NCI-H226 (cell line): ENCODE results near the gene NFAM1.

Source experiments
- DNase-seq: peaks from one replicate; pipeline ENCODE4 v3.0.0-alpha.2; 2015

The NFAM1 gene

GRCh38 chr22:42439021-42439567, 6.9 kb upstream of the NFAM1 start:
- DNase-seq: no peak

GRCh38 chr22:42438293-42438650, 6.1 kb upstream of the NFAM1 start:
- no peak for DNase-seq

- peak; percentile 7 for DNase-seq
These were observed 5.5 kb upstream of the NFAM1 start for GRCh38 chr22:42437488-42438292.

- no peak for DNase-seq
These were observed 4.2 kb upstream of the NFAM1 start for GRCh38 chr22:42436404-42436803.

GRCh38 chr22:42434748-42435425, 2.7 kb upstream of the NFAM1 start:
- DNase-seq: no peak

GRCh38 chr22:42433754-42434682, 1.8 kb upstream of the NFAM1 start:
- no peak for DNase-seq

GRCh38 chr22:42432818-42433217, 615 bp upstream of the NFAM1 start:
- DNase-seq: no peak

GRCh38 chr22:42431401-42432019, 693 bp downstream of the NFAM1 start:
- DNase-seq: no peak

GRCh38 chr22:42430528-42431125, 1.6 kb downstream of the NFAM1 start:
- no peak for DNase-seq

- no peak for DNase-seq
These were observed 3.4 kb downstream of the NFAM1 start for GRCh38 chr22:42428760-42429159.

- DNase-seq: no peak
These were observed 4.2 kb downstream of the NFAM1 start for GRCh38 chr22:42428025-42428424.

GRCh38 chr22:42427167-42427566, 5.0 kb downstream of the NFAM1 start:
- no peak for DNase-seq

- no peak for DNase-seq
These were observed 6.2 kb downstream of the NFAM1 start for GRCh38 chr22:42425989-42426355.

- DNase-seq: no peak
These were observed 6.7 kb downstream of the NFAM1 start for GRCh38 chr22:42425337-42425988.

GRCh38 chr22:42419243-42419881, 12.8 kb downstream of the NFAM1 start:
- no peak for DNase-seq

GRCh38 chr22:42418811-42419242, 13.4 kb downstream of the NFAM1 start:
- no peak for DNase-seq

GRCh38 chr22:42417645-42418305, 14.4 kb downstream of the NFAM1 start:
- no peak for DNase-seq

- DNase-seq: no peak
These were observed 15.5 kb downstream of the NFAM1 start for GRCh38 chr22:42416671-42417230.

GRCh38 chr22:42414565-42415303, 17.5 kb downstream of the NFAM1 start:
- no peak for DNase-seq
